ENCODE measurements around the gene HHIPL1. TPM values are rescaled to one million over a fixed set of nuclear protein-coding genes. Genes with fewer than 3 reads are reported as not detected.

Gene HHIPL1
- total and polyA plus RNA-seq, 2 of the 8 experiments (the other 6 are each of a cell fraction or from before 2014, with no cell fraction given) = 1.5 to 2.6 TPM

GRCh38 chr14:99666533-99666932 lies 21.6 kb downstream of the HHIPL1 start (continued):
- TF ChIP-seq, protein P1, sequence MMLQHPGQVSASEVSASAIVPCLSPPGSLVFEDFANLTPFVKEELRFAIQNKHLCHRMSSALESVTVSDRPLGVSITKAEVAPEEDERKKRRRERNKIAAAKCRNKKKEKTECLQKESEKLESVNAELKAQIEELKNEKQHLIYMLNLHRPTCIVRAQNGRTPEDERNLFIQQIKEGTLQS (IDR thresholded peaks at IDR 0.05; ENCODE audit: insufficient read depth, low read depth, low read length) = no peak
- TF ChIP-seq POU5F1 (IDR thresholded peaks at IDR 0.05; ENCODE audit: low read depth, low read length) = no peak

All from H1 (cell line).